Peyer's patch (tissue), 4 donors: ENCODE measurements around the gene DMAP1. TPM values are rescaled to one million over a fixed set of nuclear protein-coding genes. Genes with fewer than 3 reads are reported as not detected.

ENCODE experiments used
- DNase-seq, 3 donors: peaks; one replicate each; pipeline ENCODE4 v3.0.0-alpha.2; 2017 to 2019
- H3K27ac ChIP-seq, 4 donors: fragments of 200-600 bp; sonication (generic); one replicate each; pipeline ENCODE4 v1.5.1; 2016 to 2019
- H3K27me3 ChIP-seq, 2 donors: fragments of 200-600 bp; sonication (generic); one replicate each; pipeline ENCODE4 v1.5.1; 2019
- H3K36me3 ChIP-seq, 3 donors: fragments of 200-600 bp; sonication (generic); one replicate each; pipeline ENCODE4 v1.5.1; 2016 to 2019
- H3K4me1 ChIP-seq, 4 donors: fragments of 200-600 bp; sonication (generic); one replicate each; pipeline ENCODE4 v1.5.1; 2016 to 2019
- H3K4me3 ChIP-seq, 4 donors: fragments of 200-600 bp; sonication (generic); 1 replicate in 3 of 4; 2 replicates in 1 of 4; pipeline ENCODE4 v1.5.1; 2016 to 2019; ENCODE audit warnings: mild to moderate bottlenecking in 1 of 4
- H3K9me3 ChIP-seq, 4 donors: fragments of 200-600 bp; sonication (generic); one replicate each; pipeline ENCODE4 v1.5.1; 2016 to 2019; ENCODE audit warnings: mild to moderate bottlenecking in 1 of 4
- POLR2A ChIP-seq, 2 donors: fragments of 450-650 bp; IDR thresholded peaks; one replicate each; pipeline ENCODE4 v1.5.1; 2017; ENCODE audit warnings: antibody characterized with exemption in 2 of 2, mild to moderate bottlenecking in 2 of 2, moderate library complexity in 2 of 2
- total RNA-seq, 4 donors: library from RNA; depleted of rRNA; stranded (reverse); fragments of >200 nt; gene quantifications; one replicate each; pipeline ENCODE4 v1.1.0, GENCODE V29; 2016
- TF ChIP-seq, protein P1 (sequence below), 6 experiments: fragments of 450-650 bp in 4 of 6; fragments of 200-600 bp in 2 of 6; sonication (generic) in 1 of 6; IDR thresholded peaks; one replicate each; pipeline ENCODE4 v1.5.1; 2017 to 2019; ENCODE audit warnings: antibody characterized with exemption in 6 of 6, mild to moderate bottlenecking in 3 of 6, moderate library complexity in 1 of 6

Gene DMAP1
- total RNA-seq, 4 donors from 2014 or later = 79.2 to 149 (median 113) TPM

- no peak for DNase-seq
- no peak for TF ChIP-seq POLR2A (IDR thresholded peaks at IDR 0.05)
- TF ChIP-seq, protein P1, sequence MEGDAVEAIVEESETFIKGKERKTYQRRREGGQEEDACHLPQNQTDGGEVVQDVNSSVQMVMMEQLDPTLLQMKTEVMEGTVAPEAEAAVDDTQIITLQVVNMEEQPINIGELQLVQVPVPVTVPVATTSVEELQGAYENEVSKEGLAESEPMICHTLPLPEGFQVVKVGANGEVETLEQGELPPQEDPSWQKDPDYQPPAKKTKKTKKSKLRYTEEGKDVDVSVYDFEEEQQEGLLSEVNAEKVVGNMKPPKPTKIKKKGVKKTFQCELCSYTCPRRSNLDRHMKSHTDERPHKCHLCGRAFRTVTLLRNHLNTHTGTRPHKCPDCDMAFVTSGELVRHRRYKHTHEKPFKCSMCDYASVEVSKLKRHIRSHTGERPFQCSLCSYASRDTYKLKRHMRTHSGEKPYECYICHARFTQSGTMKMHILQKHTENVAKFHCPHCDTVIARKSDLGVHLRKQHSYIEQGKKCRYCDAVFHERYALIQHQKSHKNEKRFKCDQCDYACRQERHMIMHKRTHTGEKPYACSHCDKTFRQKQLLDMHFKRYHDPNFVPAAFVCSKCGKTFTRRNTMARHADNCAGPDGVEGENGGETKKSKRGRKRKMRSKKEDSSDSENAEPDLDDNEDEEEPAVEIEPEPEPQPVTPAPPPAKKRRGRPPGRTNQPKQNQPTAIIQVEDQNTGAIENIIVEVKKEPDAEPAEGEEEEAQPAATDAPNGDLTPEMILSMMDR (IDR thresholded peaks at IDR 0.05) = no peak
- H3K27ac ChIP-seq = no peak overlapping the region
- no peaks in the 10 kb centered on the region for H3K9me3 ChIP-seq
- H3K36me3 ChIP-seq = peaks cover 0 to 48% (median 0%) of the 10 kb centered on the region in 3 donors
- H3K4me3 ChIP-seq = no peak overlapping the region
- H3K27me3 ChIP-seq = no peaks in the 10 kb centered on the region
- peaks cover 0 to 16% (median 6%) of the 10 kb centered on the region in 4 donors for H3K4me1 ChIP-seq
These were observed 5.4 kb downstream of the DMAP1 start for GRCh38 chr1:44218503-44219300.

- Histone ChIP-seq H3K27me3 (no peaks in the 10 kb centered on the region), H3K9me3 (no peaks in the 10 kb centered on the region), H3K4me3 (no peak overlapping the region), H3K27ac (no peak overlapping the region), H3K4me1 (peaks cover 0 to 10% (median 3%) of the 10 kb centered on the region in 4 donors), H3K36me3 (peaks cover 0 to 48% (median 0%) of the 10 kb centered on the region in 3 donors)
- DNase-seq = no peak
- TF ChIP-seq, protein P1 (IDR thresholded peaks at IDR 0.05) = no peak
- TF ChIP-seq POLR2A (IDR thresholded peaks at IDR 0.05) = no peak
These were observed 6.0 kb downstream of the DMAP1 start for GRCh38 chr1:44219301-44219626.

- Histone ChIP-seq H3K9me3 (no peaks in the 10 kb centered on the region), H3K4me1 (peaks cover 0 to 6% (median 0%) of the 10 kb centered on the region in 4 donors), H3K36me3 (peaks cover 0 to 40% (median 0%) of the 10 kb centered on the region in 3 donors), H3K27ac (peak overlapping the region in 2 of 4 donors; percentile 32 to 70), H3K27me3 (no peaks in the 10 kb centered on the region), H3K4me3 (no peak overlapping the region)
- TF ChIP-seq POLR2A (IDR thresholded peaks at IDR 0.05) = no peak
- TF ChIP-seq, protein P1 (IDR thresholded peaks at IDR 0.05) = no peak
- DNase-seq = no peak
These were observed 6.9 kb downstream of the DMAP1 start for GRCh38 chr1:44220001-44220751.

GRCh38 chr1:44220755-44221154 lies 7.5 kb downstream of the DMAP1 start:
- peaks cover 0 to 39% (median 0%) of the 10 kb centered on the region in 3 donors for H3K36me3 ChIP-seq
- no peak for TF ChIP-seq POLR2A (IDR thresholded peaks at IDR 0.05)
- TF ChIP-seq, protein P1 (IDR thresholded peaks at IDR 0.05) = no peak
- peak in 2 of 3 donors; percentile 65 to 74 for DNase-seq
- no peak overlapping the region for H3K4me3 ChIP-seq
- peak overlapping the region in 2 of 4 donors; percentile 32 to 70 for H3K27ac ChIP-seq
- no peaks in the 10 kb centered on the region for H3K9me3 ChIP-seq
- no peaks in the 10 kb centered on the region for H3K27me3 ChIP-seq
- peaks cover 0 to 6% (median 0%) of the 10 kb centered on the region in 4 donors for H3K4me1 ChIP-seq

DNA sequence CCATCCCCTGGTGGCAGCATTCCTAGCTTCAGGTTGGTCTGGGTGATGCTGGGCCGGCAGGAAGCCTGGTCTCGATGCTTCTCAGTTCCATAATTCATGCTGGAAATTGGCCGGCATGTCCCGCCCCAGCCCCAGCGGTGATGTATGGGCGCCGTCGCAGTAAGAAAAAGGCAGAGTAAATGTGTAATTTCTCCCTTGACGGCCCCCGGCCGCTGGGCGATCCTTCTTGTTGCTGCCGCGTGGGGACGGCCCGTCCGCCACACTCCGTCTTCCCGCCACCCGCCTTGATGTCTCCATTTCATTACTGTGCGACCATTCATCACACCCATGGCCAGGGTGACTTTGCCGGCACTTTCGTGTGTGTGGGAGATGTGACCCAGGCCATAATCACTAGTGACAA lies 8.5 kb downstream of the DMAP1 start:
- Histone ChIP-seq H3K27me3 (no peaks in the 10 kb centered on the region), H3K4me1 (peaks cover 0 to 6% (median 0%) of the 10 kb centered on the region in 4 donors), H3K9me3 (no peaks in the 10 kb centered on the region), H3K4me3 (no peak overlapping the region), H3K36me3 (peaks cover 0 to 34% (median 0%) of the 10 kb centered on the region in 3 donors), H3K27ac (no peak overlapping the region)
- no peak for TF ChIP-seq POLR2A (IDR thresholded peaks at IDR 0.05)
- TF ChIP-seq, protein P1 (IDR thresholded peaks at IDR 0.05) = no peak
- no peak for DNase-seq
